GM18508 (cell line): ENCODE data around the gene SERPINE2.
A peak's percentile ranks its signal among the peaks of the same experiment; 100 is the strongest.

Source experiments
- ATAC-seq: cut with Tn5 transposase; IDR thresholded peaks from one replicate; pipeline ENCODE4 v1.9.1; 2021; ENCODE audit warnings: moderate number of reproducible peaks; ENCODE audit not compliant: insufficient read depth, unreplicated experiment

The SERPINE2 gene

DNA sequence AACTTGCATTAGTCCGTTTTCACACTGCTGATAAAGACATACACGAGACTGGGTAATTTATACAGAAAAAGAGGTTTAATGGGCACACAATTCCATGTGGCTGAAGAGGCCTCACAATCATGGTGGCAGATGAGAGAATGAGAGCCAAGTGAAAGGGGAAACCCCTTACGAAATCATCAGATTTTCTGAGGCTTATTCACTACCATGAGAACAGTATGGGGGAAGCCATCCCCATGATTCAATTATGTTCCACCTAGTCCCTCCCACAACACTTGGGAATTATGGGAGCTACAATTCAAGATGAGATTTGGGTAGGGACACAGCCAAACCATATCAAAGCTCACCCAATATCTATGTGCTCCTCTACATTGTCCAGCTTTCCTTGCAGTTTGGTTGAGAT lies 16.0 kb upstream of the SERPINE2 start:
- no peak for ATAC-seq

DNA sequence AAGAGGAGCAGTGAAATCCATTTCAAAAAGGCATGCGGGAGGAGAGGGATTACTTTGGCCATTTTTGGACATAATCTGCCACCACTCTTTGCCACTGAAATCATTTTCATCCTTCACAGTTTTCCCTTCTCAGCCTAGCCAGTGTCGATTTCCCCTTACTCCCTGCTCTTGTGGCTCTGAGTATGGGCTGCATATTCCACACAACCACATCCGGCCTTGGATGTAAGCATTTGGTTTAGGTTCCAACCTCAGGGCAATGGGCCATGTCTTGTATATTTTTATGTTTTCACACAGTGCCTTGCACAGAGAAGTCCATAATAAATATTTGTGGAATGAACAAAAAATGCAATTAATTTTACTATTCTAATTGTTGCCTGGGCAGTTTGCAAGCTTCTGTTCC lies 7.7 kb upstream of the SERPINE2 start:
- no peak for ATAC-seq

DNA sequence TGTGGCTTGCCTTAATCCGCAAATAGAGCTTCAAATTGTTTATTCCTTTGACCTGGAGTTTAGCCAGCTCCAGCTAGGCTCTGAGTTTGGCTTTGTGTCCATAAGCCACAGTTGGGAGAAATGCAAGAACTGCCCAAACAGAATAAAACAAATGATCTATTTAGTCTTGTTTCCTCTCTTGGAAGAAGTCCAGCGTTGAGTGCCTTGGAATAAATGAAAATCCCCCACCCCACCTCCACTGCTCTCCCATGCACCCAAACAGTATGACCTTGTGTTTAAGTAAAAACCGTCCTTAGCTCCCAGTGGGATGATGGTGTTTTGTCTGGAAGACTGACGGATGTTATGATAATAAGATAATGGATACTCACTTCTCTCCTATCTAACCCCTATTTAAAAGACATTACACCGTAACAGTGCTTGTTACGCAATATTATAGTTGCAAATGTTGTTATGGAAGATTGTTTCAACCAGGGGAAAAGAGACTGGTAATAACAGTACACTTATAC lies 3.2 kb upstream of the SERPINE2 start:
- no peak for ATAC-seq

DNA sequence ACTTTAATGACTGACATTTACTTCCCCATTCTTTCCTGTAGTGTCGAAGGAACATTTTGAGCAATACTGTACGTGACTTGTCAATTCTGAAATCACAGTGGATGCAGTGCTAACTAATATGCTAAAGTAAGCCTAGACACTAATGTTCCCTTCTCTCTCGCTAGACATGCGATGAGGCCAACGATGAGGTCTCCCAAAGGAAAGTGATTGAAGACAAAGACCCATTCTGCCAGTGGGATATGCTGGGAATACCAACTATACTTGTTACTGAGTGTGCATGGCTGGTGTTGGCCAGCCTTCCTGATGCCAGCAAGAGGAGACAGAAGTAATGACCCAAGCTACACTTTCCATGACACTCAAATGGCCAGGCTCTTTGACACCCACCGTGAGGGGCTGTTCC lies 2.5 kb upstream of the SERPINE2 start:
- no peak for ATAC-seq

DNA sequence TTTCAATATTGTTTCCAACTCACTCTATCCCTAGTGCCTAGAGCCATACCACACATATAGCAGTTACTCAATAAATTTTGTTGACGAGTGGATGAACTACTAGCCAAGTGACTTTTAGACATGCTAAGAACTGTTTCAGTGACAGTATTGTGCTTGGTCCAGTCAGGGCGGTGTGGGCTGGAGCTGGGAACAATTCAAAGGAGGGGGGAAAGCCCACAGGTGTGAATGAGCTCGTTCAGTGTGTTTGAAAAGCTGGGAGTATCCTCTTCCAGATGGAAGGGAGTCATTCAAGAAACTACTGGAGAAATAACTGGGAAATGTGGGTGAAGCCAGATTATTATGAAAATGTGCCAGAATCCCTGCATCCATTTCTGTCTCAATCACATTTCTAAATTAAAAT lies 1.7 kb upstream of the SERPINE2 start:
- no peak for ATAC-seq

DNA sequence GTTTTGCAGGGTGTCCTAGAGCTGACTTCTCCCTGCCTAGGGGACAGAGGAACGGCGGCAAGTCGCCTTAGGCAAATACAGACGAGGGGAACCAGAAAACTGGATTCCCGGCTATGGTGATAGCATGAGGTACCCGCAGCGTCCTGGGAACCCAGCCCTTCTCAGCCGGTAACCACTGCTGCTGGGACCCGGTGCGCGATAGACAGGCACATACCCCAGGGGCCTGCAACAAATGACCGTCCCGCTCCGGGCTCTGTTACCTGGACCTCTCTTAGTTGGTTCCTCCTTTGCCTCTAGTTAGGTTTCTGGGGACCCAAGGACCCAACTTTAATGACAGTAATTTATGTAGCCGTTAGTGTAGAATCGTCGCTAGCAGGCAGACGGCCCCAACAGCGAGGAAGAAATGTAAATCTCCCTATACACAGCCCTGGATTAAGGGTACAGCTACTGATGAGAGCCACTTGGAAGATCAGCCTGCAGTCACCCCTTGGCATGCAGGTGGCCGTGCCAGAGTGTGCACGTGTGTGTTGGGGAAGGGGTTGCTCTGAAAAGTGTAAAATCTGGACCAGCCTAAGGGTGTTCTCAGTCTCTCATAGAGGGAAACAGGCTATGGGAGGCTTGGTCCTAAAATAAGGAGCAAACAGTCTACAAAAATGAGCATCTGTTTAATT lies 819 bp upstream of the SERPINE2 start:
- no peak for ATAC-seq

DNA sequence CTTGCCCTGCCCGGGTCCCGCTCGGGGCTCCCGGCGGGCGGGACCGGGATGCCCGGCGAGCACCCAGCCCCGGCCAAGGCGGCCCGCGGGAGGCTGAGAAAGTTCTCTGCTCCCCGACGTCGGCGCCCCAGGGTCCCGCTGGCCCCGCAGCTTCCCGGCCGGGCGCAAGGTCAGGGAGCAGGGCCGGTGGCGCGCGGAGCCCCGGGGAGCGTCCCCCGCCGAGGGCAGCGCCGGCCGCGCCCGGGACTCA lies 331 bp downstream of the SERPINE2 start:
- ATAC-seq, result no peak

DNA sequence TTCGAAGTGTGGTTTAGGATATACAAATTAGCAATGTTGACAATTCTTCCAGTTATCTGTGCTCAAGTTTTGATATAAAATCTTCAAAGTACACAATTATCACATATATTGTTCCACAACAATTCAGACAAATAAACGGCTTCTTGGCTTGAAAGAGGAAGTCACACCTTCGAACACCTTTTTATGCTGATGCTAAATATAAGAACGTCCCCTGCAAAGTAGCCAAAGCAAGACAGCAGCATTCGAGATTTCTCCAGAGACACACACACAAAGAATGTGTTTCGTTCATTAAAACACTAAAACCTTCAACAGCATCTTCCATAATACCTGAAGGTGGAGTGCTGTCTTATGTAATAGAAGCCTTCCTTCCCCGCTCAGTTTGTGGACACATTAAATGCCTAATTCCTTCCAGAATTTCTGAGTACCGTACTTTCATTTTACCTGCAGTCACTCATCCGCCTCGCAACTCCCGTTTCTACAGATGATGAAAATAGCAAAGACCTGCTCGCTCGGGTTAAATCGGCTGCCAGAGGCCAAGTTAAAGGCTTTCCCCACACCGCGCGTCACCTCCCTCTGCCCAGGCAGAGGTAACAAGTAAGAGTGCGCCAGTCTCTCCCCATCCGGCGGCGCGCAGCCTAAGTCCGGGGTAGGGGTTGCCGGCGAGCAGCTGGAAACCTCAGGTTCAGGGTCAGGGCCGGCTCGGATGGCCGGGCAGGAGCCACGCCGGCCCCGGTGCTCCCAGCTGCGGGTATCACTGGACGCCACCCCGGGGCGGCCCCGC lies 847 bp downstream of the SERPINE2 start:
- ATAC-seq, result no peak

DNA sequence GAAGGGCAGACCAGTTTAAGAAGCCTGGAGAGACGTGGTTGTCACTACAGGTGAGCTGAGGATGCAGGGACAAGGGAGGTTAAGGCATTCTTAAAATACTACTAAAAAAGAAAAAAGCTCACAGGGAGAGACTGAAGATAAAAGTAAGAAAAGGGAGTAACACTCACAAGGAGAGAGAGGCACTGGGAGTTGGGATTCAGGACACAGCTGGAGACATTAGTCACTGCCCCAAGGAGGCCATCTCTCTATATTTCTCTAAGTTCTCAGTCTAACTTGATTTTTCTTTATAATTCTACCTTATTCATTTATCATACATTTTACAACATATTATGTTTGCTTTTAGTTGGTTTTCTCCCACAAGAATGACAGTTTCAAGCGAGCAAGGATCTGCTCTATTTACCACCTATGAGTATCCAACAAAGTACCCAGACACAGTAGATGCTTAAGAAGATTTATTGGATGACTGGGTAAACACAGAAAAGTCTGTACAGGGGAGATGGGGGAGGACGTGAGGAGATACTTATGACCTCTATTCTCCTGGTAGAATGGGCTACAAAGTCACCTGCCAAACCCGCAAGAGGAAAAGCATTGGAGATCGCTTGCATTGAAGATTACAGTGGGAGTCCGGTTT lies 2.2 kb downstream of the SERPINE2 start:
- ATAC-seq, result no peak

DNA sequence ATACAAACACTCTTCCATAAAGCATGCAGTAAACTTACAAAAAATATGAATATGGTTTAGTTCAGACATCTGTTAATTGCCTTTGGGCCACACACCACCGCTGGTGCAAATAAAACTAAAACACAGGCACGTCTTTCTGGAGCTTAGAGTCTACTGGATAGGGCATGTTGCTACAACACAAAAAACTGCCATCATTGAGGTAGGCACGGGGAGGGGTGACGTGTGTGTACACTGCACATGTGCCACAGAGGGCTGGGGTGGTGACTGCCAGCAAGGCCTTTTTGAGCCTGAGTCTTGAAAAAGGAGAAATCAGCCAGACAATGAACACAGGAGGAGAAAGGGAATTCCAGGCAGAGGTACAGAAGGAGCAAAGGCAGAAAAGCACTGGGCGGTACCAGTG lies 5.1 kb downstream of the SERPINE2 start:
- ATAC-seq, result no peak

DNA sequence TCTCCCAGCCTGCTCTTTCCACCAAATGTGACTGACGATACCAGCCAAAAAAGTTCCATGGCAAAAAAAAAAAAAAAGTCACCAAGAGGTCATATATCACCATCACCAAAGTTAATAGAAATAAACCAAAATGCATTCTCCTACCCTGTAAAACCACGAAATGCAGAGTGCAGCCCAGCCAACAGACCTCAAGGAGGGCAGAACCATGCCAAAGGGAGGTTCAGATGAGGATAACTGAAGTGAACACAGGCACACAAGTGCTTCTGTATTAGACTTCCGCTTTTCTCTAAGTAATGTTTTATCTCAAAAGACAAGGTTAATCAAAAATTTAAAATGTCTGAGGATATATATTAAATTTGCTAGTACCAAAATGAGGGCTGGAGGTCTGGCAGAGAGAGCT lies 5.5 kb downstream of the SERPINE2 start:
- no peak for ATAC-seq

DNA sequence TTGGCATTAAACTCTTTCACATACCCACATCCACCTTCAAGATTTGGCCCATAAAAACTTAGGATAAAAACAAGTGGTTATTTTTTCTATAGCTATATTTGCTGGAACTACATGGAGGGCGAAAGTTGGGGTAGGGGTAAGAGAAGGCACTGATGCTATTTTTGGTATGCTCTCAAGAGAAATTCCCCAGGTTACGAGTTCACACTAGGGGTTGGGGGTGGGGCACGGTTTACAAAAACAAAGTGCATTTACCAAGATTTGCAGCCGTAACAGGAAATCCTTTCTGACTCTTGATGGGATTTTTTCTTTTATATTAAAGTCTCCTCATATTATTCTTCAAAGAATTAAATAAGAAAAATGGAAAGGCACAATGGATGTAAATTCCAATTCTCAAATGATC lies 6.8 kb downstream of the SERPINE2 start:
- ATAC-seq, result no peak

DNA sequence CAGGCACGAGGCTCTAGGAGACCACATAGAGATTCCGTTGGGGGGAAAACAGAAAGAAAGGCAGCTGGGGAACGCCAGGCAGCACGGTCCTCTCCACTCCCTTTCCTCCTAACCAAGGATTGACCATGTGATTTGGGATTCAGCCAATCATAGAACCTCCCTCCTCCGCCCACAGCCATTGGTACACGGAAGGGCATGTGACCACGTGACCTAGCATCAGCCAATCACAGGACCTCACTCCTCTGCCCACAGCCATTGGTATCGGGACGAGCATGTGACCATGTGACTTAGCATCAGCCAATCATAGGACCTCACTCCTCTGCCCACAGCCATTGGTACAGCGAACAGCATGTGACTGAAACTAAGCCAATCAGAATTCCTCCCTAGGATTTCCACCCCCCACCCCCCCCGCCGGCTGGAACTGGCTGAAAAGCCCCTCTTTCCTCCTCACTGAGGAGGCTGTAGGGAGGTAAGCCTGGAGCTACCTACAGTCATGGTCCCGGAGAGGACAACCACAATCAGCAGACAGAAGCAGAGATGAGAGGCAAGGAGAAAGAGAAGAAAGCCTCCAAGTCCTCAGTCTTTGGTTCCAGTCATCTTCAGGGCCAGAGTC lies 7.6 kb downstream of the SERPINE2 start:
- ATAC-seq, result no peak

DNA sequence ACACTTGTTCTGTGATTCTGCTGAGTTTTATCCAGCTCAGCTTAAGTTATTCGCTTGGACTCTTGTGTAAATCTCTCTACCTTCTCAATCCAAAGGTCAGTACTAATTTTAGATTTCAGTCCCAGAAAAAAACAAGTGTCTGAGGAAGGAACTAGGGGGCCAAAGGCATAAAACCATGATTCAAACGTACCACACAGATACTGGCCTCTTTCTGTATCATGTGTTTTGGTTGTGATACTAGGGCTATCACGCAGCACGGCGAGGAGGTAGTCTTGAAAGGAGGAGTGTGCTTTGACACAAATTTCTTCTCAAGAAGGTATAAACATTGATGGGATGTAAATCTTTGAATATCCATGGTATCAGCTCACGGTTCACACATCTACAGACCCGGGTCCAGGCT lies 8.3 kb downstream of the SERPINE2 start:
- no peak for ATAC-seq

DNA sequence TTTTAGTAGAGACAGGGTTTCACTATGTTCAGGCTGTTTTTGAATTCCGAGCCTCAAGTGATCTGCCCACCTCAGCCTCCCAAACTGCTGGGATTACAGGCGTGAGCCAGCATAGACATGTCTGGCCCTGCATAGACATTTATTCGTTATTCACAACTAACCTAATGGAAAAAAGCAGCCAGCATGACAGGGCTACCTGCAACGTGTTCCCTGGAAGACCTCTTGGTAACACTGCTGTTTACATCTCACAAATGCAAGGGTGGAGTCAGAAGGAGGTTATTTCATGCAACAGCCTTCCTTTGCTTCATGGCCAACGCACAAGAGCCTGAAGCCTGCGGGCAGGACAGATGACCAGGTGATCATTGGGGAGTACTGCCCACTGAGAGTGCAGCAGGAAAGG lies 9.2 kb downstream of the SERPINE2 start:
- no peak for ATAC-seq

DNA sequence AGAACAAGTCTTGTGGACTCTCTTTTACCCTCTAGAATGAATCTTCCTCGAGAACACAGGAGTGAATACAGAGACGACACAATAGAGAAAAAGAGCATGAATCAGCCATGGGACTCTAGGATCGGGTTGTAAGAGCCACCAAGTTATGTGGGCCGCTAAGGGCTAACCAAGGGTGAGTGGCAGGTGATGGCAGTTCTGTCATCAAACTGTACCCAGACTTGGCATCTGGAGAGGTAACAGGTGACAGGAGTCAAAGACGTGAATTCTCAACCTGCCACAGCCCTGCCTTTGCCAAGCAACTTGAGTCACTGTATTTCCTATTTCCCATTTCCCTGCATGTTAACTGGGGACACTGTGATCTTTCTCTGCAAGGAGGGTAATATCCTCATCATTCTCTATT lies 11.2 kb downstream of the SERPINE2 start:
- no peak for ATAC-seq

DNA sequence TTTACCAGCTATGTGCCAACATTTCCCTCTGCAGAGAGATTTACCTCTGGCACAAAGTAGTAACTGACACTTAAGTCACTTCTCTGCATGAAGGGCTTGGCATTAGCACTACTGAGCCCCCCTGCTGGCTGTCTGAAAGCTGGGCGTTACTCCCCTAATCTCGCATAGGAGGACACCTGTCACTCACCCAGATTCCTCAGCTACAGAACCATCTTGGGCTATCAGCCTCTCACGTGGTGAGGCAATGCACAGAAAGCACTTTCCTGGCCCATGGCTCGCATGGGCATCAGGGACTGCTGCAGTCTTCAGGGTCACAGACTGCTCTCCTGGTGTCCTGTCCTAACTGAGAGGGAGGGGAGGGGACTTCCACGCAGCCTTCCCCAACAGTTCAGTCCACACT lies 12.0 kb downstream of the SERPINE2 start:
- ATAC-seq, result no peak

DNA sequence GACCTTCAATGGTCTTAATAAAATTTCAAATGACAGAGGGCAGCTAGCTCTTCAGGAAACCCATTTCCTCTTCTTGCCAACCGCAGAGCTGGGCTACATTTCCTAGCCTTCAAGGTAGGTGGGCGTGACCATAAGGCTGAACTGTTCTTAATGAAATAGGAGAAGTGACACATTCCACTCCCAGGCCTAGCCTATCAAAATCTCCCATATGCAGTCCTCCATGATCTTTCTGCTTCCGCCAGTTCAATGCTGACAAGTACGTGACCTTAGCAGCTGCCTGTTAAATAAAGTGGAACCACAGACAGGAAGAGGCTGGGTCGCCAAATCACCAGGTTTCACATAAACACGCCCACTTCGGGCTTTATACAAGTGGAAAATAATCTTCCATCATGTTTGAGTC lies 13.2 kb downstream of the SERPINE2 start:
- ATAC-seq, result peak; percentile 97

DNA sequence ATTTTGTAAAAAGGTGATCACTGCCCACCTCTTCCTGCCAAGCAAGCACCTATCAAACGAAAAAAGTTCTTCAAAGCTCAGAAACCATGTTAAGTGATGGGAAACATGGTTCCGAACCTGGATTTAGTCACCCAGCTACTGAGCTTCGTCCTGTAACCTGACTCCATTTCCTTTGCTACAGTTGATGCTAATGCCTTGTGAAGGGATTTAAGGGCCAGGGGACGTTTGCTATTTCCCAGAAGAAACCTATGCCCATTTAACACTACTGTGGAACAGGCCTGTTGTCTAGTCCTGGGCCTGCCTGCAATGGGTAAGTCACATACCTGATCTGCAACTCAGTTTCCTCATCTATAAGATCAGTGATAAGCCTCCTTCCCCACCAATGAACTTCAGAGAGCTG lies 14.8 kb downstream of the SERPINE2 start:
- ATAC-seq, result no peak

DNA sequence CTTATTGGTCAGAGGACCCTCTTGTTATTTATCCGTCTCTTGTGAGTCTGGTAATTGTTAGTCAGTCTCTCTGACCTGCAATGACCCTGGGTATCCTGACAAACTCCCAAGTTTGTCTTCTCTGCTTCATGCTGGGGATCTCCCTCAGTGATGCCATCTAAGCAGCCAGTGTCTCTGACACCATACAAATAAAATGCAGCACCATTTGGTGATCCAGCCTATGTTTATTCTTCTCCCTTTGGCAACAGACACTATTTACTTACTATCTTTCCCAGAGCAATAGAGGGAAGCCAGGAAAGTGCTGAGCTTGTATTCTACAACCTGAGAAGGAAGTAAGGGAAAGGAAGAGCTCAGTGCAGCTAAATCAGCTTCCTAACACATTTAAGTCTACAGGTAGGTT lies 15.9 kb downstream of the SERPINE2 start:
- ATAC-seq, result no peak

DNA sequence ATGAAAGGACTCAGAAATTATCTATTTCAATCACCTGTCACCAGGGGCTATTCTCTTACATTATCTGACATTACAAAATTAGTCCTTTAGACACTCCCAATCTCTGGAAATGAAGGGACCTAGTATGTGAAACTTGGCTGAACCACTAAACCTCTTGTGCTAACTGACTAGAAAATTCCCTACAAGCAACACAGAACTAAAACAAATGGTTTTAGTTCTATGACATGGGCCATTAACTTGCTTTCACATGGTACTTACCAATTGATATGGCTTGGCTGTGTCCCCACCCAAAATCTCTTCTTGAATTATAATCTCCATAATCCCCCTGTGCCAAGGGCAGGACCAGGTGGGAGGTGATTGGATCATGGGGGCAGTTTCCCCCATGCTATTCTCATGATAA lies 16.6 kb downstream of the SERPINE2 start:
- ATAC-seq, result no peak
